H1 (cell line): Measurements from ENCODE around the gene EDEM1. TPM values are rescaled to one million over a fixed set of nuclear protein-coding genes. Genes with fewer than 3 reads are reported as not detected.

Source experiments
- CREB1 ChIP-seq: IDR thresholded peaks from 2 replicates; pipeline ENCODE4 v1.6.1; 2012; ENCODE audit warnings: inconsistent platforms
- polyA plus RNA-seq, 7 experiments: library from polyadenylated mRNA; depleted of rRNA in 3 of 7; stranded (reverse) in 5 of 7; unstranded in 2 of 7; fragments of >200 nt in 5 of 7; fragments of 200-250 nt in 2 of 7; gene quantifications; 1 replicate in 5 of 7; 2 replicates in 1 of 7; 4 replicates in 1 of 7; pipeline versions ENCODE4 v1.2.1 to v1.2.3, GENCODE V29; 2011 to 2013; ENCODE audit warnings: missing spikeins in 2 of 7, mixed read lengths in 2 of 7
- total RNA-seq: library from RNA; stranded (reverse); fragmentation: NEBNext Ultra II Directional; extraction: Animal tissue kit (Norgen Biotek cat#: 25700); gene quantifications from 2 replicates; pipeline ENCODE4 v1.2.1, GENCODE V29; 2021
- TF ChIP-seq, protein P1 (sequence below): fragments of 300-600 bp; sonication (generic); IDR thresholded peaks from 2 replicates; pipeline ENCODE4 v1.7.1; 2012; ENCODE audit warnings: low read length, moderate library complexity, mild to moderate bottlenecking, inconsistent platforms; ENCODE audit not compliant: insufficient replicate concordance

Gene EDEM1
- total and polyA plus RNA-seq, 2 of the 8 experiments (the other 6 are each of a cell fraction or from before 2014, with no cell fraction given): 4.8 to 16.4 TPM

DNA sequence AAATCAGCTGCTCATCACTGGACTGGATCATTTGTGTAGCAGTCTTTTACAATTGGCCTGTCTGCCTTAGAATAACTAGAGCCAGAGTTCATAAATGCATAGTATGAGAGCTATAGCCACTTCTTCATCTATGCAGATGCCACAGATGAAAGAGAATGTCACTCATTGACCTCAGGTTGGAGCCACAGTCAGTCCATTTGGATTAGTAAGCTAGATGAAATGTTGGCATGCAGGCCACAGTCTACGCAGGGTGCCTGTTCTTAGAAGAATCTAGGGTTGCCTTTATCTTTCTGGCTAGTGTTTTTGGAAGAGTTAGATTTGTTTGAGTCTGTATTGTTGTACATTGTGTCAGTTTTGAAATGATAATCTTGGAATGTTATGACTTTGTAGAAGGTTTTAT, 25.4 kb upstream of the EDEM1 start (continued):
- TF ChIP-seq, protein P1, sequence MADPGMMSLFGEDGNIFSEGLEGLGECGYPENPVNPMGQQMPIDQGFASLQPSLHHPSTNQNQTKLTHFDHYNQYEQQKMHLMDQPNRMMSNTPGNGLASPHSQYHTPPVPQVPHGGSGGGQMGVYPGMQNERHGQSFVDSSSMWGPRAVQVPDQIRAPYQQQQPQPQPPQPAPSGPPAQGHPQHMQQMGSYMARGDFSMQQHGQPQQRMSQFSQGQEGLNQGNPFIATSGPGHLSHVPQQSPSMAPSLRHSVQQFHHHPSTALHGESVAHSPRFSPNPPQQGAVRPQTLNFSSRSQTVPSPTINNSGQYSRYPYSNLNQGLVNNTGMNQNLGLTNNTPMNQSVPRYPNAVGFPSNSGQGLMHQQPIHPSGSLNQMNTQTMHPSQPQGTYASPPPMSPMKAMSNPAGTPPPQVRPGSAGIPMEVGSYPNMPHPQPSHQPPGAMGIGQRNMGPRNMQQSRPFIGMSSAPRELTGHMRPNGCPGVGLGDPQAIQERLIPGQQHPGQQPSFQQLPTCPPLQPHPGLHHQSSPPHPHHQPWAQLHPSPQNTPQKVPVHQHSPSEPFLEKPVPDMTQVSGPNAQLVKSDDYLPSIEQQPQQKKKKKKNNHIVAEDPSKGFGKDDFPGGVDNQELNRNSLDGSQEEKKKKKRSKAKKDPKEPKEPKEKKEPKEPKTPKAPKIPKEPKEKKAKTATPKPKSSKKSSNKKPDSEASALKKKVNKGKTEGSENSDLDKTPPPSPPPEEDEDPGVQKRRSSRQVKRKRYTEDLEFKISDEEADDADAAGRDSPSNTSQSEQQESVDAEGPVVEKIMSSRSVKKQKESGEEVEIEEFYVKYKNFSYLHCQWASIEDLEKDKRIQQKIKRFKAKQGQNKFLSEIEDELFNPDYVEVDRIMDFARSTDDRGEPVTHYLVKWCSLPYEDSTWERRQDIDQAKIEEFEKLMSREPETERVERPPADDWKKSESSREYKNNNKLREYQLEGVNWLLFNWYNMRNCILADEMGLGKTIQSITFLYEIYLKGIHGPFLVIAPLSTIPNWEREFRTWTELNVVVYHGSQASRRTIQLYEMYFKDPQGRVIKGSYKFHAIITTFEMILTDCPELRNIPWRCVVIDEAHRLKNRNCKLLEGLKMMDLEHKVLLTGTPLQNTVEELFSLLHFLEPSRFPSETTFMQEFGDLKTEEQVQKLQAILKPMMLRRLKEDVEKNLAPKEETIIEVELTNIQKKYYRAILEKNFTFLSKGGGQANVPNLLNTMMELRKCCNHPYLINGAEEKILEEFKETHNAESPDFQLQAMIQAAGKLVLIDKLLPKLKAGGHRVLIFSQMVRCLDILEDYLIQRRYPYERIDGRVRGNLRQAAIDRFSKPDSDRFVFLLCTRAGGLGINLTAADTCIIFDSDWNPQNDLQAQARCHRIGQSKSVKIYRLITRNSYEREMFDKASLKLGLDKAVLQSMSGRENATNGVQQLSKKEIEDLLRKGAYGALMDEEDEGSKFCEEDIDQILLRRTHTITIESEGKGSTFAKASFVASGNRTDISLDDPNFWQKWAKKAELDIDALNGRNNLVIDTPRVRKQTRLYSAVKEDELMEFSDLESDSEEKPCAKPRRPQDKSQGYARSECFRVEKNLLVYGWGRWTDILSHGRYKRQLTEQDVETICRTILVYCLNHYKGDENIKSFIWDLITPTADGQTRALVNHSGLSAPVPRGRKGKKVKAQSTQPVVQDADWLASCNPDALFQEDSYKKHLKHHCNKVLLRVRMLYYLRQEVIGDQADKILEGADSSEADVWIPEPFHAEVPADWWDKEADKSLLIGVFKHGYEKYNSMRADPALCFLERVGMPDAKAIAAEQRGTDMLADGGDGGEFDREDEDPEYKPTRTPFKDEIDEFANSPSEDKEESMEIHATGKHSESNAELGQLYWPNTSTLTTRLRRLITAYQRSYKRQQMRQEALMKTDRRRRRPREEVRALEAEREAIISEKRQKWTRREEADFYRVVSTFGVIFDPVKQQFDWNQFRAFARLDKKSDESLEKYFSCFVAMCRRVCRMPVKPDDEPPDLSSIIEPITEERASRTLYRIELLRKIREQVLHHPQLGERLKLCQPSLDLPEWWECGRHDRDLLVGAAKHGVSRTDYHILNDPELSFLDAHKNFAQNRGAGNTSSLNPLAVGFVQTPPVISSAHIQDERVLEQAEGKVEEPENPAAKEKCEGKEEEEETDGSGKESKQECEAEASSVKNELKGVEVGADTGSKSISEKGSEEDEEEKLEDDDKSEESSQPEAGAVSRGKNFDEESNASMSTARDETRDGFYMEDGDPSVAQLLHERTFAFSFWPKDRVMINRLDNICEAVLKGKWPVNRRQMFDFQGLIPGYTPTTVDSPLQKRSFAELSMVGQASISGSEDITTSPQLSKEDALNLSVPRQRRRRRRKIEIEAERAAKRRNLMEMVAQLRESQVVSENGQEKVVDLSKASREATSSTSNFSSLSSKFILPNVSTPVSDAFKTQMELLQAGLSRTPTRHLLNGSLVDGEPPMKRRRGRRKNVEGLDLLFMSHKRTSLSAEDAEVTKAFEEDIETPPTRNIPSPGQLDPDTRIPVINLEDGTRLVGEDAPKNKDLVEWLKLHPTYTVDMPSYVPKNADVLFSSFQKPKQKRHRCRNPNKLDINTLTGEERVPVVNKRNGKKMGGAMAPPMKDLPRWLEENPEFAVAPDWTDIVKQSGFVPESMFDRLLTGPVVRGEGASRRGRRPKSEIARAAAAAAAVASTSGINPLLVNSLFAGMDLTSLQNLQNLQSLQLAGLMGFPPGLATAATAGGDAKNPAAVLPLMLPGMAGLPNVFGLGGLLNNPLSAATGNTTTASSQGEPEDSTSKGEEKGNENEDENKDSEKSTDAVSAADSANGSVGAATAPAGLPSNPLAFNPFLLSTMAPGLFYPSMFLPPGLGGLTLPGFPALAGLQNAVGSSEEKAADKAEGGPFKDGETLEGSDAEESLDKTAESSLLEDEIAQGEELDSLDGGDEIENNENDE: no peak
- TF ChIP-seq CREB1: no peak
